Inferior parietal cortex (tissue), 1 donor: Measurements from ENCODE around the gene SMIM5.

Source experiments
- DNase-seq: peaks from one replicate; pipeline ENCODE4 v3.0.0-alpha.2; 2016; ENCODE audit errors: extremely low spot score

SMIM5 gene

DNA sequence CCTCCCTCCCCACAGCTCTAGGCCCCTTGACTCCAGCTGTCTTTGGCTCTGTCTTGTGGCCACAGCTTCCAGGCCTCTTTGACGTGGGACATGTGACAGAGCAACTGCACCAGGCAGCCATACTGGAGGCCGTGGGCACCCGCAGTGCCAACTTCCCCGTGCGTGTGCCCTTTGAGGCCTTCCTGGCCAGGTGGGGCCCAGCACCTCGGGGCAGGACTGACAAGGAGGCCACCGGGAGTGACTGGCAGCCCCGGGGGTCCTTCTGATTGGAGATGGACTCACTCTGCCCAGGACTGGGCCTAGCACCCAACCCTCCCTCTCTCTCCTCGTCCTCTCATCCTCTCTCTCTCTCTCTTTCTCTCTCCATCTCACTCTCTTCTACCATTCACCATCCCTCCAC is 30.1 kb upstream of the SMIM5 start:
- DNase-seq = no peak

DNA sequence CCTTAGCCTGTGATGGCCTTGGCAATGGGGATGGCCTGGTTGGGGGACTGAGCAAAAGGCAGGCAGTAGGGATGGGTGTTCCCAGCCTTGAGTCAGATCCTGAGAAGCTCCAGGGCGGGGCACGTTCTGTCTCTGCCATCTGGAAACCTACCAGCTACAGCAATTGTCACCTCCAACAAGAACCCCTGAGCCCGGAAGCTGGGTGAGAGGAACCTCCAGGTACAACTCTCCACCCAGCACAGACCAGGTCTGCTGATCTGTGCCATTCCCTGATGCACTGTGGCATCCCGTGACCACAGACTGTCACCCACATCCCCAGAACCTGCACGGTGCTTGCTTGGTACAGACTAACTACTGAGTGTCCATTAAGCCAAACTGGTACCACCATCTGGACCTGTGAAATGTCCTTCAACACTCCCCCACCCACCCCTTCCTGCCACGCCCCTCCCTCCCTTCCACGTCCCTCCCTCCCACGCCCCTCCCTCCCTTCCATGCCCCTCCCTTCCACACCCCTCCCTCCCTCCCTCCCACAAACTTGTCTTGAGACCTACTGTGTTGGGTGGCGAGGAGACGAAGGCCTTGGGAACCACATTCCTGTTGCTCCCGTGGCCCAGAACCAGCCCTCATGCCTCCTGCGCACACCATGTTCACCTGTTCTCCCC is 29.1 kb upstream of the SMIM5 start:
- no peak for DNase-seq

DNA sequence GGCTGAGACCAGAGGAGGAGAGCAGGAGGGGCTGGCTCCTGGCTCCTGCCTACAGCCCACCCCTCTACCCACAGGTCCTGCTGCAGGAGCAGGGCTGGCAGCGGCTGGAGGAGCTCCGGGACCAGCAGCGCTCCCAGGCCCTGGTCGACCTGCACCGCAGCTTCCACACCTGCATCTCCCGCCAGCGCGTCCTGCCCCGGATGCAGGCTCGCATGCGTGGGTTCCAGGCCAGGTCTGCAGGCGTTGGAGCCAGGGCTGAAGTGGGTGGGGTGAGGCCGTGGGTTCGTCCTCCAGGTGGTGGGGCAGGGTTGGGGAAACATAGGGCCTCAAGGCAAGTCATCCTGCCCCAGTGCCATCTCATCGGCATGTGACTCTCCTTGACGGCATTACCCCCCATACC is 27.4 kb upstream of the SMIM5 start:
- no peak for DNase-seq

- no peak for DNase-seq
Measured at GRCh38 chr17:75607086-75607485, 26.1 kb upstream of the SMIM5 start.

- DNase-seq = no peak
Measured at GRCh38 chr17:75610103-75610984, 22.9 kb upstream of the SMIM5 start.

DNA sequence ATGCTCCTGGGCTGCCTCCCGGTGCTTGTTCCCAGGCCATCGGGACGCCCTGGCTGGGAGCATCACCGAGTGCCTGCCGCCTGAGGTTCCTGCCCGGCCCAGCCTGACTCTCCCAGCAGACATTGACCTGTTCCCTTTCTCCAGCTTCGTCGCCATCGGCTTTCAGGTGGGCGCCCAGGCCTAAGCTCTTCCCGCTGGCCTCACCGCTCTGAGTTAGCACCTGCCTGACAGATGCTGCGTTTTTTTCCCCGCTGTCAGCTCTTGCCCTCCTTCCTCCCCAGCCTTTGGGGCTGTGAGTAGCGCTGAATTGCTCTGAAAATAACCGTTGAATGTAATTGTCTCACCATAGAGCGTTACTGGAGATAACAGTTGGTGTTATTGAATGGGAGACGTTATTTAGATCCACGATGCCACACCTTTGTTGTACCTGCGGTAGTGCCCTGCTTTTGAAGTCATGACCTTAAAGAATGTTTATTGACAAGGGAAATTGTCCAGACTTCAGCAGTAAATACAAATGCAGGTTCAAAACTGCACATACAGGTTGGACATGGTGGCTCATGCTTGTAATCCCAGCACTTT is 21.3 kb upstream of the SMIM5 start:
- DNase-seq = no peak

DNA sequence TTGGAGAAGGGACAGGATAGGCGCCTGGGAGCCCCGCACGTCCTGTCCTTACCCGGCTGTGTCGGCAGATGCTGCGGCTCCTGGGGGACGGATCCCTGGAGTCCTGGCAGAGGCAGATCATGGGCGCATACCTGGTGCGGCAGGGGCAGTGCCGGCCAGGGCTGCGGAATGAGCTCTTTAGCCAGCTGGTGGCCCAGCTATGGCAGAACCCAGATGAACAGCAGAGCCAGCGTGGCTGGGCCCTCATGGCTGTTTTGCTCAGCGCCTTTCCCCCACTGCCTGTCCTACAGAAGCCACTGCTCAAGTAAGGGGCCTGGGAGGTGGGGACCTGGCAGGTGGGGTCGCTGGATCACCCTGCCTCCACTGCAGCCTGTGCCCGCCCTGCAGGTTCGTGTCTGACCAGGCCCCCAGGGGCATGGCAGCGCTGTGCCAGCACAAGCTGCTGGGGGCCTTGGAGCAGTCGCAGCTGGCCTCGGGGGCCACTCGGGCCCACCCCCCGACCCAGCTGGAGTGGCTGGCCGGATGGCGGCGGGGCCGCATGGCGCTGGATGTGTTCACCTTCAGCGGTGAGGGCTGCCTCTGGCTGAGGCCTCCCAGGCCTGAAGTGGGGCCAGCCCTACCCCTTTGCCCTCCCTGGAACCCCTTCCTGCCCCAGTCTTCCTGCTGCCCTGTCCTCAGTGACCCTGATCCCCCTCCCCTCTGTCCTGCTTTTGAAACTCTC is 20.2 kb upstream of the SMIM5 start:
- no peak for DNase-seq

- no peak for DNase-seq
Measured at GRCh38 chr17:75614006-75614405, 19.2 kb upstream of the SMIM5 start.

- DNase-seq = no peak
Measured at GRCh38 chr17:75614556-75615270, 18.5 kb upstream of the SMIM5 start.

DNA sequence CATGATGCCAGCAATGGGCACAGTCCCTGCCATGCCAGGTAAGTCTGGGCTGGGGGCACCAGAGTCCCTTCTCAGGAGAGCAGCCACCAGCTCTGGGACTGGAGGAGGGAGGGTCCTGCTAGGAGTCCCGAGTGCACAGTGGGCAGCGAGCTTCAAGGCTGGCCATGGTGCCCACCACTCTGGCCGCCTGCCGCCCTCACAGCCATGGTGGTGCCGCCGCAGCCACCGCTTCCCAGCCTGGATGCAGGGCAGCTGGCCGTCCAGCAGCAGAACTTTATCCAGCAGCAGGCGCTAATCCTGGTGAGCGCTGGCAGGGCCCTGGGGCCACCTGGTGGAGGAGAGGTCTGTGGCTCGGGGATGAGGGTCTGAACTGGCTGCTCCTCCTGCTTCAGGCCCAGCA is 17.9 kb upstream of the SMIM5 start:
- no peak for DNase-seq

DNA sequence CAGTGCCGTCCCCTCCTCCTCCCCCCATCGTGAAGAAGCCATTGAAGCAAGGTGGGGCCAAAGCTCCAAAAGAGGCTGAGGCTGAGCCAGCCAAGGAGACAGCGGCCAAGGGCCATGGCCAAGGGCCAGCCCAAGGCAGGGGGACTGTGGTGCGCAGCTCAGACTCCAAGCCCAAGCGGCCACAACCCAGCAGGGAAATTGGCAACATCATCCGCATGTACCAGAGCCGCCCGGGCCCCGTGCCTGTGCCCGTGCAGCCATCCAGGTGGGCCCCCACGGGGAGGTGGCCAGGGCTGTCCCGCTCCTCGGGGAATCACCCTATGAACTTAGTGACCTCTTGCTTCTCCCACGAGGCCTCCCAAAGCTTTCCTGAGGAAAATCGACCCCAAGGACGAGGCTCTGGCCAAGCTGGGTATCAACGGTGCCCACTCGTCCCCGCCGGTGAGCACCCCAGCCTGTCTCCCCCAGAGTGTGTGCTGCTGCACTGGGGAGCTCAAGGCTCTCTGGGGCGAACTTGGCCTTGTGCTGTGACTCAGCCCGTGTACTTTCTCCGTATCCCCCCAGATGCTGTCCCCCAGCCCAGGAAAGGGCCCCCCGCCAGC is 16.6 kb upstream of the SMIM5 start:
- DNase-seq = no peak

- DNase-seq = no peak
Measured at GRCh38 chr17:75617218-75617617, 16.0 kb upstream of the SMIM5 start.

- no peak for DNase-seq
Measured at GRCh38 chr17:75617675-75618074, 15.6 kb upstream of the SMIM5 start.

- DNase-seq = no peak
Measured at GRCh38 chr17:75619506-75620431, 13.5 kb upstream of the SMIM5 start.

- DNase-seq = no peak
Measured at GRCh38 chr17:75621489-75621888, 11.7 kb upstream of the SMIM5 start.

- DNase-seq = no peak
Measured at GRCh38 chr17:75622076-75622475, 11.2 kb upstream of the SMIM5 start.

DNA sequence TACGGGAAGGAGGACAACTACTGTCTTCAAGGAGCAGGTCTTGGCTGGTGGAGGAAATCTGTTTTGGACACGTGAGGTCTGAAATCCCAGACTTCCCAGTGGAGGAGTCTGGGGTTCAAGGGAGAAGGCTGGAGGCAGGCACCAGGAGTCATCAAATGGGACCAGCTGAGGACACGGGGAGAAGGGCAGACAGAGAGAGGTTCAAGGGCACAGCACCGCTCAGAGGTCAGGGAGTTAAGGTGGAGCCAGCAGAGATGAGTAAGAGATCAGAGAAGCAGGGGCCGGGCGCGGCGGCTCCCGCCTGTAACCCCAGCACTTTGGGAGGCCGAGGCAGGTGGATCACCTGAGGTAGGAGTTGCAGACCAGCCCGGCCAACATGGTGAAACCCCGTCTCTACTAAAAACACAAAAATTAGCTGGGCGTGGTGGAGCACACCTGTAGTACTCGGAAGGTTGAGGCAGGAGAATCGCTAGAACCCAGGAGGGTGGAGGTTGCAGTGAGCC is 10.4 kb upstream of the SMIM5 start:
- DNase-seq = no peak

DNA sequence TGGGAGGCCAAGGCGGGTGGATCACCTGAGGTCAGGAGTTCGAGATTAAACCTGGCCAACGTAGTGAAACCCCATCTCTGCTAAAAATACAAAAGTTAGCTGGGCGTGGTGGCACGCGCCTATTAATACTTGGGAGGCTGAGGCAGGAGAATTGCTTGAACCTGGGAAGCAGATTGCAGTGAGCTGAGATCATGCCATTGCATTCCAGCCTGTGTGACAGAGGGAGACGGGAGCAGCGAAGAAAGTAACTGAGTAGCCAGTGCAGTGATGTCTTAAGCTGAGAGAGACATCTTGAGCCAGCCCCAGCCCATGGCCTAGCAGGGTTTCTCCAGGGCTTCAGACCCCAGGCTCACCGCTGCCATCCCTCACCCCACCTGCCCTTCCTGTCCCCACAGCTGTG is 9.8 kb upstream of the SMIM5 start:
- no peak for DNase-seq

DNA sequence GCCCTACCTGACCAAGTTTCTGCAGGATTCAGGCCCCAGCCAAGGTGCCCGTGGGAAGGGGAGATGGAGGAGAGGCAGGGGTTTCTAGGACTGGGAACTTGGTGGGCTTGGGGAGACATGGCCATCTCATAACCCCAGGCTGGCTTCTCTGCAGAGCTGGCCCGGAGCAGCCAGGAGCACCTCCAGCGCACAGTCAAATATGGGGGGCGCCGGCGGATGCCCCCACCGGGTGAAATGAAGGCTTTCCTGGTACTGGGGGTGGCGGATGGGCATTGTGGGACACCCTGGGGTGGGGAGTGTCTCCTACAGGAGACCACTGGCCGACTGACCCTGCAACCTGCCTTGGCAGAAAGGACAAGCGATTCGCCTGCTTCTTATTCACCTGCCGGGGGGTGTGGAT is 9.2 kb upstream of the SMIM5 start:
- DNase-seq = no peak
